GM19238 (cell line): ENCODE results near the gene PTPN13.

Source experiments
- DNase-seq: peaks from one replicate; pipeline ENCODE4 v3.0.0; 2011; ENCODE audit warnings: low spot score; ENCODE audit not compliant: insufficient read length

PTPN13 gene

GRCh38 chr4:86593688-86594558 lies at the start of gene PTPN13:
TSS of gene PTPN13 (plus strand) at chr4:86594315. CDS start at chr4:86635257, 40,942 bp downstream.
- DNase-seq: peak; percentile 67

- no peak for DNase-seq
Measured at GRCh38 chr4:86547140-86547539, 47.0 kb upstream of the PTPN13 start.

- no peak for DNase-seq
Measured at GRCh38 chr4:86549163-86549788, 44.8 kb upstream of the PTPN13 start.

GRCh38 chr4:86551387-86551786 lies 42.7 kb upstream of the PTPN13 start:
- DNase-seq: no peak

- no peak for DNase-seq
Measured at GRCh38 chr4:86554646-86555045, 39.5 kb upstream of the PTPN13 start.

- DNase-seq: no peak
Measured at GRCh38 chr4:86556791-86557415, 37.2 kb upstream of the PTPN13 start.

GRCh38 chr4:86557526-86557925 lies 36.6 kb upstream of the PTPN13 start:
- no peak for DNase-seq

- DNase-seq: no peak
Measured at GRCh38 chr4:86558258-86558657, 35.9 kb upstream of the PTPN13 start.

GRCh38 chr4:86558797-86559196 lies 35.3 kb upstream of the PTPN13 start:
- DNase-seq: no peak

- no peak for DNase-seq
Measured at GRCh38 chr4:86560447-86560846, 33.7 kb upstream of the PTPN13 start.

GRCh38 chr4:86561256-86561655 lies 32.9 kb upstream of the PTPN13 start:
- no peak for DNase-seq

GRCh38 chr4:86563416-86563815 lies 30.7 kb upstream of the PTPN13 start:
- DNase-seq: no peak

GRCh38 chr4:86564795-86565194 lies 29.3 kb upstream of the PTPN13 start:
- no peak for DNase-seq

- no peak for DNase-seq
Measured at GRCh38 chr4:86565651-86566050, 28.5 kb upstream of the PTPN13 start.

GRCh38 chr4:86569103-86569870 lies 24.8 kb upstream of the PTPN13 start:
- DNase-seq: no peak

- no peak for DNase-seq
Measured at GRCh38 chr4:86579941-86580340, 14.2 kb upstream of the PTPN13 start.

GRCh38 chr4:86582410-86582809 lies 11.7 kb upstream of the PTPN13 start:
- no peak for DNase-seq

GRCh38 chr4:86586160-86586572 lies 7.9 kb upstream of the PTPN13 start:
- DNase-seq: no peak

GRCh38 chr4:86586626-86587380 lies 7.3 kb upstream of the PTPN13 start:
- no peak for DNase-seq

- no peak for DNase-seq
Measured at GRCh38 chr4:86587381-86588140, 6.6 kb upstream of the PTPN13 start.
